ENCODE measurements around the gene TNNI3.

- TF ChIP-seq POLR2A (IDR thresholded peaks at IDR 0.05; ENCODE audit: low read depth, low read length), result no peak
- TF ChIP-seq POLR2AphosphoS5 (IDR thresholded peaks at IDR 0.05; ENCODE audit: low read depth, low read length), result no peak
- TF ChIP-seq TAF1 (IDR thresholded peaks at IDR 0.05; ENCODE audit: low read depth, low read length), result no peak
Observed at GRCh38 chr19:55175117-55175867, 17.8 kb upstream of the TNNI3 start.

Data from GM12891 (cell line).